Ovary (tissue), 3 donors: Measurements from ENCODE around the gene MGAT5.

Experiments used
- EP300 ChIP-seq: sonication (generic); formaldehyde crosslinking; IDR thresholded peaks from one replicate; pipeline ENCODE4 v1.6.1; 2017; ENCODE audit warnings: antibody characterized with exemption
- POLR2A ChIP-seq: fragments of 450-650 bp; IDR thresholded peaks from one replicate; pipeline ENCODE4 v1.6.1; 2017; ENCODE audit warnings: antibody characterized with exemption, mild to moderate bottlenecking, moderate library complexity
- TF ChIP-seq, protein P1 (sequence below), 3 donors: fragments of 450-650 bp in 2 of 3; fragments of 200-600 bp in 1 of 3; IDR thresholded peaks; one replicate each; pipeline versions ENCODE4 v1.5.1 to v1.8.0; 2016 to 2022; ENCODE audit warnings: antibody characterized with exemption in 3 of 3, mild to moderate bottlenecking in 1 of 3
- donor health status: DM: no; HTN: no; CAD: no.

DNA sequence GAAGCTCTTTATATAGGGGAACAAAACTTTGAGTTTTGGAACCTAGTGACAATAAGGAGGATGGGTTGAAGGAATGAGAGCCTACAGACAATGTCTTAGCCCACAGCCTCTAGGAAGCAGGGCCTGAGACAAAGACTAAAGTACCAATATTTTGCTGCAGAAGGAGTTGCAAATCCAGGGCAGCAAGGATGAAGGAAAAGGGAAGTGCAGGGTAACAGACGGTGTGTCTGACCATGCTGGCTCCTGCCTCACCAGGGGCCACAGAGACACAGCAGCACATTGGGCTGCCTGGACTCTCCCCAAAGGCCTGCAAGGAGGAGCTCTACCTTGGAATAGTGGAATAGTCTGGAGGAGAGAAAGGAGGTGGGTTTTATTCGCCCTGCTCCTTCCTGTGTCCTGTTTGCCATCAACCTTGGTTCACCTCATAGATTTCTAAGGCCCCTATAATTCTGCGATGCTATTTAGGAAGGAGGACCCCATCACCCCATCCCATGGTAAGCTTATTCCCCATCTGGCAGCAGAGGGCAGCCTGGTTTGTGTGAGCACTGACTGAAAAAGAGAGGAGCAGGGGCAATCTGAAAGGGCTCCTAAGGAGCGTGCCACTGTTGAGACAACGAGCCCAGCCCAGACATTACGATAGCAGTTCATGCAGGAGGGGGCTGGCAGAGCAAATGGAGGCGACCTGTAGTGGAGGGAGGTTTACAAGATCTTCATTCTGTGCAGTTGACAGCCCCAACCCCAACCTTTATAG, 143.4 kb downstream of the MGAT5 start:
- TF ChIP-seq POLR2A (no peak), EP300 (no peak)
- TF ChIP-seq, protein P1, sequence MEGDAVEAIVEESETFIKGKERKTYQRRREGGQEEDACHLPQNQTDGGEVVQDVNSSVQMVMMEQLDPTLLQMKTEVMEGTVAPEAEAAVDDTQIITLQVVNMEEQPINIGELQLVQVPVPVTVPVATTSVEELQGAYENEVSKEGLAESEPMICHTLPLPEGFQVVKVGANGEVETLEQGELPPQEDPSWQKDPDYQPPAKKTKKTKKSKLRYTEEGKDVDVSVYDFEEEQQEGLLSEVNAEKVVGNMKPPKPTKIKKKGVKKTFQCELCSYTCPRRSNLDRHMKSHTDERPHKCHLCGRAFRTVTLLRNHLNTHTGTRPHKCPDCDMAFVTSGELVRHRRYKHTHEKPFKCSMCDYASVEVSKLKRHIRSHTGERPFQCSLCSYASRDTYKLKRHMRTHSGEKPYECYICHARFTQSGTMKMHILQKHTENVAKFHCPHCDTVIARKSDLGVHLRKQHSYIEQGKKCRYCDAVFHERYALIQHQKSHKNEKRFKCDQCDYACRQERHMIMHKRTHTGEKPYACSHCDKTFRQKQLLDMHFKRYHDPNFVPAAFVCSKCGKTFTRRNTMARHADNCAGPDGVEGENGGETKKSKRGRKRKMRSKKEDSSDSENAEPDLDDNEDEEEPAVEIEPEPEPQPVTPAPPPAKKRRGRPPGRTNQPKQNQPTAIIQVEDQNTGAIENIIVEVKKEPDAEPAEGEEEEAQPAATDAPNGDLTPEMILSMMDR (IDR thresholded peaks at IDR 0.05), result no peak
